Vagina (tissue), 2 donors: ENCODE results near the gene NCCRP1. TPM values are rescaled to one million over a fixed set of nuclear protein-coding genes. Genes with fewer than 3 reads are reported as not detected.
A peak's percentile ranks its signal among the peaks of the same experiment; 100 is the strongest.

ENCODE experiments used
- DNase-seq, 2 donors: peaks; one replicate each; pipeline ENCODE4 v3.0.0-alpha.2; 2017; ENCODE audit errors: extremely low spot score in 2 of 2
- H3K27ac ChIP-seq: fragments of 200-600 bp; sonication (generic); one replicate; pipeline ENCODE4 v1.5.1; 2019
- H3K27me3 ChIP-seq: fragments of 200-600 bp; sonication (generic); one replicate; pipeline ENCODE4 v1.5.1; 2019
- H3K36me3 ChIP-seq, 2 donors: fragments of 200-600 bp; sonication (generic); one replicate each; pipeline ENCODE4 v1.5.1; 2017 to 2019
- H3K4me1 ChIP-seq: fragments of 200-600 bp; sonication (generic); one replicate; pipeline ENCODE4 v1.5.1; 2019
- H3K4me3 ChIP-seq, 2 donors: fragments of 200-600 bp; sonication (generic); 1 replicate in 1 of 2; 2 replicates in 1 of 2; pipeline ENCODE4 v1.5.1; 2016 to 2019
- H3K9me3 ChIP-seq: fragments of 200-600 bp; sonication (generic); one replicate; pipeline ENCODE4 v1.5.1; 2019
- CTCF ChIP-seq, 3 experiments: fragments of 450-650 bp in 2 of 3; fragments of 200-600 bp in 1 of 3; sonication (generic) in 1 of 3; IDR thresholded peaks; one replicate each; pipeline ENCODE4 v1.5.1; 2017 to 2019; ENCODE audit warnings: antibody characterized with exemption in 3 of 3, mild to moderate bottlenecking in 2 of 3, moderate library complexity in 2 of 3
- POLR2A ChIP-seq, 2 donors: fragments of 450-650 bp; IDR thresholded peaks; one replicate each; pipeline ENCODE4 v1.6.1; 2017; ENCODE audit warnings: antibody characterized with exemption in 2 of 2, mild to moderate bottlenecking in 2 of 2, moderate library complexity in 2 of 2
- POLR2AphosphoS5 ChIP-seq, 2 donors: sonication (generic); formaldehyde crosslinking; IDR thresholded peaks; one replicate each; pipeline ENCODE4 v1.9.0; 2017; ENCODE audit warnings: antibody characterized with exemption in 2 of 2, mild to moderate bottlenecking in 2 of 2, low read depth in 1 of 2; ENCODE audit not compliant: insufficient read depth in 1 of 2
- intact Hi-C: fragments of 100-400 bp; cut with DNase I; formaldehyde crosslinking; loops from one replicate; pipeline ENCODE4 v1.15.1; 2023
- total RNA-seq: library from RNA; depleted of rRNA; stranded (reverse); fragments of >200 nt; gene quantifications from one replicate; pipeline ENCODE4 v1.2.3, GENCODE V29; 2016

The NCCRP1 gene
- total RNA-seq, 1 donor from 2014 or later = 41.7 TPM

- intact Hi-C loops = no loop called here
- Histone ChIP-seq H3K27me3 (no peaks in the 10 kb centered on the region), H3K9me3 (no peaks in the 10 kb centered on the region), H3K4me1 (peaks cover 4% of the 10 kb centered on the region), H3K36me3 (no peaks in the 10 kb centered on the region), H3K4me3 (no peak overlapping the region), H3K27ac (no peak overlapping the region)
- TF ChIP-seq POLR2AphosphoS5 (IDR thresholded peaks at IDR 0.05; ENCODE audit: insufficient read depth in 1 of 2, low read depth in 1 of 2) (no peak), POLR2A (IDR thresholded peaks at IDR 0.05) (no peak), CTCF (IDR thresholded peaks at IDR 0.05) (no peak)
- DNase-seq = no peak
Observed at GRCh38 chr19:39194832-39195542, 1.8 kb upstream of the NCCRP1 start.

GRCh38 chr19:39195755-39196154 is 1.0 kb upstream of the NCCRP1 start:
- Histone ChIP-seq H3K9me3 (no peaks in the 10 kb centered on the region), H3K4me1 (peaks cover 4% of the 10 kb centered on the region), H3K36me3 (no peaks in the 10 kb centered on the region), H3K27ac (no peak overlapping the region), H3K4me3 (no peak overlapping the region), H3K27me3 (no peaks in the 10 kb centered on the region)
- TF ChIP-seq CTCF (IDR thresholded peaks at IDR 0.05) = no peak
- TF ChIP-seq POLR2AphosphoS5 (IDR thresholded peaks at IDR 0.05; ENCODE audit: insufficient read depth in 1 of 2, low read depth in 1 of 2) = no peak
- no peak for TF ChIP-seq POLR2A (IDR thresholded peaks at IDR 0.05)
- intact Hi-C loops = no loop called here
- no peak for DNase-seq

GRCh38 chr19:39196320-39196719 is 444 bp upstream of the NCCRP1 start:
- no peak for DNase-seq
- Histone ChIP-seq H3K27ac (no peak overlapping the region), H3K4me1 (peaks cover 4% of the 10 kb centered on the region), H3K27me3 (no peaks in the 10 kb centered on the region), H3K9me3 (no peaks in the 10 kb centered on the region), H3K4me3 (no peak overlapping the region), H3K36me3 (no peaks in the 10 kb centered on the region)
- intact Hi-C loops = no loop called here
- no peak for TF ChIP-seq CTCF (IDR thresholded peaks at IDR 0.05)
- TF ChIP-seq POLR2A (IDR thresholded peaks at IDR 0.05) = no peak
- TF ChIP-seq POLR2AphosphoS5 (IDR thresholded peaks at IDR 0.05; ENCODE audit: insufficient read depth in 1 of 2, low read depth in 1 of 2) = no peak

GRCh38 chr19:39197808-39198207 is 1.0 kb downstream of the NCCRP1 start:
- H3K9me3 ChIP-seq = no peaks in the 10 kb centered on the region
- no peaks in the 10 kb centered on the region for H3K27me3 ChIP-seq
- TF ChIP-seq POLR2A (IDR thresholded peaks at IDR 0.05) = no peak
- TF ChIP-seq POLR2AphosphoS5 (IDR thresholded peaks at IDR 0.05; ENCODE audit: insufficient read depth in 1 of 2, low read depth in 1 of 2) = no peak
- no peak for TF ChIP-seq CTCF (IDR thresholded peaks at IDR 0.05)
- peaks cover 4% of the 10 kb centered on the region for H3K4me1 ChIP-seq
- H3K36me3 ChIP-seq = no peaks in the 10 kb centered on the region
- peak overlapping the region in 1 of 2 donors; percentile 35 for H3K4me3 ChIP-seq
- no peak overlapping the region for H3K27ac ChIP-seq
- intact Hi-C loops = no loop called here
- no peak for DNase-seq

GRCh38 chr19:39199025-39199424 is 2.3 kb downstream of the NCCRP1 start:
- Histone ChIP-seq H3K27ac (no peak overlapping the region), H3K4me1 (peaks cover 4% of the 10 kb centered on the region), H3K9me3 (no peaks in the 10 kb centered on the region), H3K4me3 (peak overlapping the region in 1 of 2 donors; percentile 18), H3K27me3 (peaks cover 7% of the 10 kb centered on the region), H3K36me3 (no peaks in the 10 kb centered on the region)
- intact Hi-C loops = no loop called here
- no peak for TF ChIP-seq POLR2AphosphoS5 (IDR thresholded peaks at IDR 0.05; ENCODE audit: insufficient read depth in 1 of 2, low read depth in 1 of 2)
- no peak for DNase-seq
